Measurements from ENCODE around the gene MRC1.

MRC1 gene

DNA sequence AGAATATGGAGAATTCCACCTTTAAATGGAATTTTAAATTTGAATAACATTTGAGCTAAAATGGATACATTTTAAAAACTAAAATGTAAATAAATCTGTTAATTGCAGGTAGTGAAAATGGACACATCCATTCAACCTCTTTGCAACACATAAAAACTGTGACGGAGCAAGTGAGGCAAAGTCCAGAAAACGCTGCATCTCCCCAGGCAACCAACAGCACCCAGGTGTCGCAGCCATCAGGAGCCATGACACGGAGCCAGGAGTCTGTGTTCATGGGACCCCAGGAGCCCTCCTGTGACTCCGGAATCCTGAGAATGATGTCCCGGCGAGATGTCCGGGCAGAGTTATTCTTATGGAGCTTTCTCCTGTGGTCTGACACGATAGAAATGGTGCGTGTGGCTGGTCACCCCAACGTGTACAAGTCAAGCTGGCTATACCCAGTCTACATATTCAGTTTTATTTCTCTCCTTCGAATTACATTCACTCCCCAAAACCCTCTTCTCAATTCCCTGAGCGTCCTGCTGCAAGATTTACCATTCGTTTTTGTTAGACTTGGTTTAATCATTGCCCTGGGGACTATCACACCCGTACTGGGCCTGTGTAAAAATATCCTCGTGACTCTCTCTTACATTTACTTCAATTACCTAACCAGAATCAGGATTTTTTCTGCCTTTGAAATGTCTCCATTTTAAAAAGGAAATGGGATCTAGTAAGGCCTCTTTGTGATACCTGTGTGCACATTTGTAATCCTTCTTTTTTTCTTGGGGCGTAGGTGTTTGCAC, 13.1 kb upstream of the MRC1 start:
- DNase-seq (ENCODE audit: low read depth): no peak

DNA sequence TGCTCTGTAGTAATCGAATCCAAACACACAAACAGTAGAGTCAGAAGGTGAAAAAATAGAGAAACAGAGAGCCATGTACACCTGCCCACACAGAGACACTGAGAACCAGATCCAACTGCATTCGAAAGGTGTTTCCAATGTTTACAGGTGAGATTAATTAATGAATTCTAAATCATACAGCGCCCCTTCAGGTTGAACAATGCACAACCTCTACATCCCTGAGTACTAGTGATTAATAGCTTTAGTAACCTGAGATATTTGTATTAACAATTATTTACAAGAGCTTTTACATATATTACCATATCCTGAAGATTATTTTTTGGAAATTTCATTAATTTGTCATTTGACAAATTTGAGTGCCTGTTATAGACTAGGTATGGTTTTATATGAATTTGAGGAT, 7.6 kb upstream of the MRC1 start:
- no peak for DNase-seq (ENCODE audit: low read depth)

DNA sequence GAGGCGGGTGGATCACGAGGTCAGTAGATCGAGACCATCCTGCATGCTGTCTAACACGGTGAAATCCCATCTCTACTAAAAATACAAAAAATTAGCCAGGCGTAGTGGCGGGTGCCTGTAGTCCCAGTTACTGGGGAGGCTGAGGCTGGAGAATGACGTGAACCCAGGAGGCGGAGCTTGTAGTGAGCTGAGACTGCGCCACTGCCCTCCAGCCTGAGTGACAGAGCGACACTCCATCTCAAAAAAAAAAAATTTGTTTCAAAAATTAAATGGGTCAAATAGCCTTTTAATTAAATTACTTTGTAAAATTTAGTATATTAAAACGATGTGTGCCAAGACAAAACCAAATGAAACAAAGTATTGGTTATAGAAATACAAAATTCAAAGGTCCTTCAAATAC, 6.8 kb upstream of the MRC1 start:
- DNase-seq (ENCODE audit: low read depth): no peak

DNA sequence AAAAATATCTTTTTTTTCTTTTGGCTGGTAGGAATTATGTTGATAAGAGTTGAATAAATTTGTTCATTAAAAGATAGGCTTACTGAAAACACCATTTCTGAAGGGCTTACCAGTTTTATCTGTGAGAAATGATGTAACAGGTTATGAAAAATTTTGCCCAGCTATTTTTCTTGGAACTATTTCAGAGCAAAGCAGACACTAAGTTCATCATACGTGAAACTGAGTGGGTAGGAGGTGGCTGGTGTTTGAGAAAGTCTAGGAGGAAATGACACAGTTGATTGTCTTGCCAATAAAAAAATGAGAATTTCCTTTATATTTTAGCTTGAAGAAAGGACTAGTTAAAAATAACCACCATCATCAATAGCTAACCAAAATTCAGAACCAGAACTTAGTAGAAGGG, 6.2 kb upstream of the MRC1 start:
- DNase-seq (ENCODE audit: low read depth): no peak

DNA sequence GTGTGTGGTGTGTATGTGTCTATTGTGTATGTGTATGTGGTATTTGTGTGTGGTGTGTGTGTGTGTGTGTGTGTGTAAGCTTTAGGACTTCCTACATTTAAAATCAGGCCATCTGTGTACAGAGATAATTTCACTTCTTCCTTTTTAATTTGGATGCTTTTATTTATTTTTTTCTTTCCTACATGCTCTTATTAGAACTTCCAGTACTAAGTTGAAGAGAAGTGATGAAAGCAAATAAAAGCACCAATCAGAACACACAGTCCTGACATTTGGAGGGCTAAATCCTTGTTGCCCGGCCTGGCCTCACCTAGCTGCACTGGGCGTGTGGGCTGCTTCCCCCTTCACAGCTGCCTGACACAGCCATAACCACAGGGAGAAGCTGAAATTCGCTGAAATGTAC, 3.8 kb upstream of the MRC1 start:
- no peak for DNase-seq (ENCODE audit: low read depth)

DNA sequence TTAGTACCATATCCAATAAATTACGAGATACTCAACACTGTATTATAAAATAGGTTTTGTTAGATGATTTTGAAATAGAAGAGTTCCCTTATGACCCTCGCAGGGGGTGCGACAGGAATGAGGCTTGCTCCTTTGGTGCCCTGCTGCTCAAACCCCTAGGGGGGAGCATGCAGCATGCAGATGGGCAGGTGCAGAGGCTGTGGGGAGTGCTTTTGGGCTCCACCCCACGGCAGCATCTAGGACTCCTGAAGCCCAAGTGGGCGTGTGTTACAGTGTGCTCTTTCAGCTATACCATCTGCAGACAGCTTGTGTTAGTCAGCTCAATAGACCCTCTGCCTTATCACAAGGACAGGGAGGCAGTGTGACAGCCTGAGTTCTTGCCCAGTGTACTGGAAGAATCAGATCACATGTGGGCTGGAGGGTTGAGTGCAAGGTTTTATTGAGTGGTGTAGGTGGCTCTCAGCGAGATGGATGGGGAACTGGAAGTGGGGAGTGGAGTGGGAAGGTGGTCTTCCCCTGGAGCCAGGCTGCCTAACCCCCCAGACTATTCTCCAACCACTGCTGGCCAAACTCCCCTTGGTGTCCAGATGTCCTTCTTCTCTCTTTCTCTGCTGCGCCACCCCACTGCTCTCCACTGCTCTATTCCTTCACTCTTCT, 3.1 kb upstream of the MRC1 start:
- DNase-seq (ENCODE audit: low read depth): no peak

DNA sequence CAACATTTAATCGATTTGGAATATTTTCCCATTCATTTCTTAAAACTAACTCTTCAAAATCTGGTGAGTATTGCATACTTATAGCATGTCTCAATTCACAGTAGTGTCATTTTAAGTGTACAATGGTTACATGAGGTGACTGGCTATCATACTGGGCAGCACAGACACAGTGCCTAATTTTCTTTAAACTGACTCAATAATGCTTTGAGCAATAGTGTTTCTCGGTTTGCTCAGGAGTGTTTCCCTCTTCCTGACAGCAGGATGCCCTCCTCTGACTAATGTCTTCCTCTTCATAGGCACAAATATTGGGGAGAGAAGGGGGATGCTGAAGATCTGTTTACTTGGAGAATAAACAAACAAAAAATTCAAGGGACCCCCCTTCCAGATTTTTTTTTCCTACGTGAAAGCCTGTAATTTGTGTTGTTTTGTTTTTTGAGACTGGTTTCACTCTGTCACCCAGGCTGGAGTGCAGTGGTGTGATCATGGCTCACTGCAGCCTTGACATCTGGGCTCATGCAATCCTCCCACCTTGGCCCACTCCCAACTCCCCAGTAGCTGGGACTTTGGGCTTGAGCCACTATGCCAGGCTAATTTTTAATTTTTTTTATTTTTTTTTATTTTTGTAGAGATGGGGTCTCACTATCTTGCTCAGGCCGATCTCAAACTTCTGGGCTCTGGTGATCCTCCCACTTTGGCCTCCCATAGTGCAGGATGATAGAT, 2.2 kb downstream of the MRC1 start:
- no peak for DNase-seq (ENCODE audit: low read depth)

DNA sequence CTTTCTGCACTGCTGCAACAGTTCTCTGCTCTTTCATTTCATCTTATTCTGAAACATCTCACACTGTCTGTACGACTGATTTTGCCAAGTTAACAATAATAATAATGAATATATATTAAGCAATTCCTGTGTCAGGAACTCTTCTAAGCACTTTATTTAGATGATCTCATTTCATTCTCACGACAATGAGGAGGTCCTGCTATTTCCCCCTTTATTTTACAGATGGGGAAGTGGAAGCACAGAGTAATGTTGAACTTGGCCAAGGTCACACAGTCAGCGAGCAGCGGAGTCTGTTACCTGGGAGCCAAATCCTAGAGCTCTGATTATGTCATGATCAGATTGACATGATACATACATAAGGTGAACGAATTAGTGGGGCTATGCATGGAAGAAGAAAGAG, 5.8 kb downstream of the MRC1 start:
- DNase-seq (ENCODE audit: low read depth): no peak

DNA sequence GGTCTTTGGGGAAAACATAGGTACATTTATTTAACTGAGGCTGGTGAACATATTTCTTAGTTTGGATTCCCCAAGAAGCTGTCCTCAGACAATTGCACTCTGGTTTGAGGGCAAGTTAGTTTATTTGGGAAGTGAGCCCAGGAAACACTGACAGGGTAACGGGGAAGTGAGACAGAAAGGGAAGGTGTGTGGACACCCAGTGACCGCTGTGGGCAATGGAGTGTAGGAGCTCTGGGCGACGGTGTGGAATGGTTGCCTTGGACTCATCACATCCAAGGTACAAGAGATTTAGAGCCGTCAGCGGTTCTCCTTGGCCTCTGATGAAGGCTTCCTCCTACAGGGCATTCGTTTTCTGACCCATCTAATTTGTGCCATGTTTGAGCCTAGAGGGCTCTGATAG, 7.1 kb downstream of the MRC1 start:
- no peak for DNase-seq (ENCODE audit: low read depth)

DNA sequence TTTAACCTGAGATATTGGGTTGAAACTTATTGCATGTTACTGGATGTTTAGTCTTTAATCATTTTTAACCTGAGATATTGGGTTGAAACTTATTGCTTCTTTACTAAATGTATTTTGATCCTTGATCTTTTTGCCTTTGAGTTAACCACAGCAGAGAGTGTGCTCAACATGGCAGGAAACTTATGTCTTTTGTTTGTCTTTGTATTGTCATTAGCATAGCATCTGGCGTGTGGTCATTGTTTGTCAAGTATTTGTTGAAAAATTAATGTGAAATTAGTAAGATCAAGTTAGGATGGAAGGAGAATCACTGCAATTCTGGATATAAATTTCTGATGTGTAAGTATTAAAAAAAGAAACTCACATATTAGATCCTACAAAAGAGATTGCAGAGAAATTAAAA, 8.2 kb downstream of the MRC1 start:
- no peak for DNase-seq (ENCODE audit: low read depth)

DNA sequence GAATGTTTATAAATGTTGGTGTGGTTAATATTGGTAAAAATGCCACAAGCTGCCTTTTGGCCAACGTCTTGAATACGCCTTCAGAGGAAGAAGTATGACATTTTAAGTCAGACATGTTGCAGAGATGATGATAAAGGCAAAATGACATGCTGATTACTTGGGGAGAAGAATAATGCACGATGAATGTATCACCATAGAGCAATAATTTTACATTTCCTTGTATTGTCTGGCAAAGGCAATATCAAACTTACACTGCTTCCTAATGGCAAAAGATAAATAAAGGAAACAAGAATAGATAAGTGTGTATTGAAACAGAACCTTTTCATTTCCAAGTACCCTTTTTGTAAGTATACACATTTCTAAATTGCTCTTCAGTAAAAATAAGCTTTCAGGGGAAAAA, 8.6 kb downstream of the MRC1 start:
- no peak for DNase-seq (ENCODE audit: low read depth)

DNA sequence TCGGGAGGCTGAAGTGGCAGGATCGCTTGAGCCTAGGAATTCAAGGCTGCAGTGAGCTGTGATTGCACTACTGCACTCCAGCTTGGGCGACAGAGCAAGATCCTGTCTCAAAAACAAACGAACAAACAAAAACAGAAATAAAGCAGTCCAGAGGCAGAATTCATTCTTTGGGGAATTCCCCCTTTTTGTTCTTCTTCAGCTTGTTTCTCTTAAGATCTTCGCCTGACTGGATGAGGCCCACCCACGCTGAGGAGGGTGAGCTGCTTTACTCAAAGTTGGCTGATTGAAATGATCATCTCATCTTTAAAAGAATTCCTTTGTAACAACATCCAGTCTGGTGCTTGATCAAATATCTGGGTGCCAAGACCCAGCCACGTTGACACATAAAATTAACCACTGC, 10.7 kb downstream of the MRC1 start:
- DNase-seq (ENCODE audit: low read depth): no peak

DNA sequence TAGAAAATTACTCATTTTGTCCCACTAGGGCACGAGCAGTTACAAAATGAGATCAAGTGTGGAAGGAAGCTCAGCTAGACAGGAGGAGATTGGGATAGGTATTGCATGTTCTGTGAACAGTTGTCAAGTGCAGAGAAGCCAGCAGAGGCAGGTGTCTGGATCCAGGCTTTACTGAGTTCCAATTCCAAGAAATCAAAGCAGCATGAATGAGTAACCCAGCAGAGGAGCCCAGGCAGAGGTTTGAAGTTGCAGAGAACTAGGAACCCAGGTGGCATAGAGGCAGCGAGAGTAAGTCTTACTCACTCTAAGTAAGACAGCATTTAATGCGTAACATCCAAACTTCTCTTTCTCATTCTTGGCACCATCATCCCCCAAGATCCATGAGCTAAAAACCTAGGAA, 11.8 kb downstream of the MRC1 start:
- DNase-seq (ENCODE audit: low read depth): no peak

DNA sequence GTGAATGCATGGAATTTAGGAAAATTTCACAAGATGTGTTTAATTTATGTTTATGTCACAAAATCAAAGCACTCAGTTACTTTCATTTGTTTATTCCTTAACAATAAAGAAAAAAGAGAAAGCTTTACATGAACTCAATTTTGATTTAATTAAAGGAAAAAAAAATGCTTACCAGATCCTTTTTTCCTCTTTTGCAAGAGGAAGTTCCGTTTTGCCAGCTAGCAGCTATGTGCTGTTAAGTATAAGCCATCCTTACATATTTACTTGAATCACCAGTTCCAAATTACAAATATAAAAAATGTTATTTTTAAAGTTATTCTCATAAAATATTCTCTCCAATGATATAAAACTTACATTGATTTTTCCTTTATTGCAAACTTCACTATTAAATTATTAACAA, 12.7 kb downstream of the MRC1 start:
- DNase-seq (ENCODE audit: low read depth): no peak

DNA sequence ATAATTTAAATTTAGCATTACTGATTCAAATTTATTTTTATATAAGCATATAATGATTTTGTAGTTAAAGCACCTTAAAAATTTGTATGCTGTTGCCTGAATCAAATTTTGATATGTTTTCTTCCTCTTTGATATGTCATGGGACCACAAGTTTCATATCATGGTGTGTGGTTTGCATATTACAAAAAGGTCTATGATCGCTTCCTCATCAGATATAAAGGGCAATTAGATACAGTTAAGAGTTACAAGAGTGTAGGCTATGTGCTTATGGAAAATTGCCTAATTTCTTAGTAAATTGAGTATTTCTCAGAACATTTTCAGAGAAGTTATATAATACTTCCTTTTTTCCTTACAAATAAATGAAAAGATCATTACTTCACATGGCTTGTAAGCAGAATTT, 22.2 kb downstream of the MRC1 start:
- no peak for DNase-seq (ENCODE audit: low read depth)

DNA sequence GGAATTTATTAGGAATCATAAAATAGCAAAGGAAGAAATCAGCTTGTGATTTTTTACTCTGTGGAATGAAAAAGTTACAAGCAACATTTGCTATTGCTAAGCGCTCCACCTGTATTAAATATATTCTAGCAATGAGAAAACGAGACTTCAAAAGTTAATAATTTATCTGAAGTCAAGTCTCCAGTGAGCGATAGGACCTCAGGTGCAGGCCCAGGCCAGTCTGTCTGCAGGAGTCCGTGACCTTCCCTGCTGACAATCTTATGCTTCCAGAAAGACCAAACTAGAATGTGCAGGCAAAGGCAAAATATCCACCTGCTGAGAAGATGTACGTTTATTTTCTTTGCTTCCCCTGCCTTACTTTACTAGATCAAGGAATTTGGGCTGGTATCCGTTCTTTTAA, 22.7 kb downstream of the MRC1 start:
- no peak for DNase-seq (ENCODE audit: low read depth)

DNA sequence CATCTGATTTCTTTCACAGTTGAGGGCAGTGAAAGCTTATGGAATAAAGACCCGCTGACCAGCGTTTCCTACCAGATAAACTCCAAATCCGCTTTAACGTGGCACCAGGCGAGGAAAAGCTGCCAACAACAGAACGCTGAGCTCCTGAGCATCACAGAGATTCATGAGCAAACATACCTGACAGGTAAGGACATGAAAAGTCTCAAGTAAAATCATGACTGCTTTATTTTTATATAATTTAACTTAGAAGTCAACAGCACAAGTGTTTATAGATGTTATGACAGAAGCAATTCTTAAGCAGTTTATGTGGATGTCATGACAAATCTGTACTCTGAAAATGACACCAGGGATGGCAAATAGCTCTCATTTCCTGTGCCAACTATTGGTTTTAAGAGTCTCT, 24.5 kb downstream of the MRC1 start:
- no peak for DNase-seq (ENCODE audit: low read depth)

DNA sequence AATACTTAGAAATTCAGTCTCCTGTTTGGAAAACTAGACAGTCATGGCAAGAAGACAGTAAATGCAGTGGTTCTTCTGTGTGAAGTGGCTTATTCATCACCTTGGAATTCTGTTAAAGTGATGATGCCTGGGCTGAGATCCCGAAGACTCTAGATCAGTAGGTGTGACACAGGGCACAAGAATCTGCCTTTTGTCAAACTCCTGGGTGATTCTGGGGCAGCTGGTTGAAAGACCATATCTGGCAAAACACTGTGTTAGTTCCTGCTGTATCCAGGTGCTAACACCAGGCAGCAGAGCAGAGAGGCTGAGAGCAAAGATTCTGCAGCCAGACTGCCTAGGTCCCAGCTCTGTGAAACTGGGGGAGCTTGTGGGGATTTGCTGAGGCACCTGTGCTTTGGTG, 26.5 kb downstream of the MRC1 start:
- DNase-seq (ENCODE audit: low read depth): no peak

DNA sequence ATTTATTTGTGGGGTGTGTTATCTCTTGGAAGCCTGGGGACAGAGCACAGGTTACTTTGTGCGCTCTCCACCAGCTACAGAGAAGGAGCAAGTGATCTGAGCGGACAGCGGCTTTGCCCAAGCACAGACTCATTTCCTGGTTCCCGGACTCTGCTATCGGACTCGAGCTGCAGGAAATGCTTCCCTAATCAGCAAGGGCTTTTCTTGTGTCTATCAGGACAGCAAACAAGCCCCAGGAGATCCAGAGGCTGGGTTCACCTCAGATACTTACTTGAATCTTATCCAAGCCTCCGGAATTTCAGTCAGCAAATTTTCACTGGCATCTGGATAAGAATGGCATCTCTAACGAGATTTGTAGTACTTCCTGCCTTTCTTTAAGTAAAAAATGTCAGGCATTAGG, 27.8 kb downstream of the MRC1 start:
- no peak for DNase-seq (ENCODE audit: low read depth)

DNA sequence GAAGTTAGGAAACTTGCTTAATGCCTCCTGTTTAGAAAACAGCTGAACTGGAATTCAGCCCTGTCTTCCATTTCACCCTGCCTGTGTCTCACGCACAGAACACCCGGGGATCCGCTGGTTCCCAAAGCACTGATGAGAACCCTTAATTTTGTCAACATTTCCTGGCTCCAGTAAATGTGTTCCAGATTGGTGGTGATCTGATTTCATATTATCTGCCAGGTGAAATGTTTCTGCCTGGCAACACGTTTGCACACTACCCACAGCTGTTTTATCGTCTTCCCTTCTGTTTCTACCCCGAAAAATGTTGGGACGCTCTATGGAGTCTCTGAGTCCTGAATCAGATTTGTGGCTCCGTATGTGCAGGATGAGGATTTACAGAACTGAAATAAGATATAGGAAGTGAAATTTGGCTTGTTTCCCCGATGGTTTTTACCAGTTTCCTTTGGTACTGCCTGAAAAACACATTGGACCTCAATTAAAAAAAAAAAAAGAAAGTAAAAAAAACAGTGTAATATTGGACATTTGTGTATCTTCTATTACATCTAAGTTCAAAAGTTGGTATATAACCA, 29.0 kb downstream of the MRC1 start:
- no peak for DNase-seq (ENCODE audit: low read depth)

DNA sequence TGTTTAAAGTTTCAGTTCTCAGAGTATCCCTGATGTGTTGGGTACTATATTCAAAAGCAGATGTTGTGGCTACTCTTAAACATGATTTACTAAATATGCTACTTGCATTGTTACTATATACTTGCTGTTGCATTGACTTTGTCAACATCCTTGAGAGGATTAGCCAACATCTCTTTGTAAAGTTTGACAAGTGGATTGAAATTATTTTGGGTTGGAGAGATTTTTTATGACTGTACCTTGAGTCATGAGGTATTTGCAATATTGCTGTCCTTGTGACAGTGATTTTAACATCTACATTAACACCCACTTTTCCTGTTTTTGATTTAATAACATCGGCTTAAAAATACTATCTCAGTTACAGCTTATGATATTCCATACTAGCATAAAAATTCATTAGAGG, 31.9 kb downstream of the MRC1 start:
- no peak for DNase-seq (ENCODE audit: low read depth)

DNA sequence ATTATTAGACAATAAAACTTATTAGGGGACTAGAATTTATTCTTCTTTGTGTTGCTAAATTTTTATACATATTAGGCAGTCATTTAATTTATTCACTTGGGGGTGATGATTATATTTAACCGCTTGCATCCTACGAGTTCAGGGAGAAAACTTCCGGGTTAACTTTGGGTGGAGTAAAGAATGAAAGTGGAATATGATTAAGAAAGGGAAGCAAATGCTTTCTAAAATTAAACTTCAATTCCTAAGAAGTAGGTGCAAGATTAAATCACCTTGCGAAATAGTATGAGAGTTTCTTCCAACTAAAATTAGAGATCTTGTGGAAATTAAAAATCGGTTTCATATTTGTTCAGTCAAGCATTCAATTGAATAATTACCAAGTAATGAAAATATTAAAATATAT, 33.5 kb downstream of the MRC1 start:
- no peak for DNase-seq (ENCODE audit: low read depth)
